Measurements from ENCODE around the gene TMEM179.

- TF ChIP-seq, protein P1, sequence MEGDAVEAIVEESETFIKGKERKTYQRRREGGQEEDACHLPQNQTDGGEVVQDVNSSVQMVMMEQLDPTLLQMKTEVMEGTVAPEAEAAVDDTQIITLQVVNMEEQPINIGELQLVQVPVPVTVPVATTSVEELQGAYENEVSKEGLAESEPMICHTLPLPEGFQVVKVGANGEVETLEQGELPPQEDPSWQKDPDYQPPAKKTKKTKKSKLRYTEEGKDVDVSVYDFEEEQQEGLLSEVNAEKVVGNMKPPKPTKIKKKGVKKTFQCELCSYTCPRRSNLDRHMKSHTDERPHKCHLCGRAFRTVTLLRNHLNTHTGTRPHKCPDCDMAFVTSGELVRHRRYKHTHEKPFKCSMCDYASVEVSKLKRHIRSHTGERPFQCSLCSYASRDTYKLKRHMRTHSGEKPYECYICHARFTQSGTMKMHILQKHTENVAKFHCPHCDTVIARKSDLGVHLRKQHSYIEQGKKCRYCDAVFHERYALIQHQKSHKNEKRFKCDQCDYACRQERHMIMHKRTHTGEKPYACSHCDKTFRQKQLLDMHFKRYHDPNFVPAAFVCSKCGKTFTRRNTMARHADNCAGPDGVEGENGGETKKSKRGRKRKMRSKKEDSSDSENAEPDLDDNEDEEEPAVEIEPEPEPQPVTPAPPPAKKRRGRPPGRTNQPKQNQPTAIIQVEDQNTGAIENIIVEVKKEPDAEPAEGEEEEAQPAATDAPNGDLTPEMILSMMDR (IDR thresholded peaks at IDR 0.05; ENCODE audit: low read depth, low read length): no peak
- TF ChIP-seq EZH2phosphoT487 (IDR thresholded peaks at IDR 0.05; ENCODE audit: low read depth): no peak
Measured at GRCh38 chr14:104611881-104612280, 7.3 kb upstream of the TMEM179 start.
